ENCODE data around the gene PSMD4.

DNA sequence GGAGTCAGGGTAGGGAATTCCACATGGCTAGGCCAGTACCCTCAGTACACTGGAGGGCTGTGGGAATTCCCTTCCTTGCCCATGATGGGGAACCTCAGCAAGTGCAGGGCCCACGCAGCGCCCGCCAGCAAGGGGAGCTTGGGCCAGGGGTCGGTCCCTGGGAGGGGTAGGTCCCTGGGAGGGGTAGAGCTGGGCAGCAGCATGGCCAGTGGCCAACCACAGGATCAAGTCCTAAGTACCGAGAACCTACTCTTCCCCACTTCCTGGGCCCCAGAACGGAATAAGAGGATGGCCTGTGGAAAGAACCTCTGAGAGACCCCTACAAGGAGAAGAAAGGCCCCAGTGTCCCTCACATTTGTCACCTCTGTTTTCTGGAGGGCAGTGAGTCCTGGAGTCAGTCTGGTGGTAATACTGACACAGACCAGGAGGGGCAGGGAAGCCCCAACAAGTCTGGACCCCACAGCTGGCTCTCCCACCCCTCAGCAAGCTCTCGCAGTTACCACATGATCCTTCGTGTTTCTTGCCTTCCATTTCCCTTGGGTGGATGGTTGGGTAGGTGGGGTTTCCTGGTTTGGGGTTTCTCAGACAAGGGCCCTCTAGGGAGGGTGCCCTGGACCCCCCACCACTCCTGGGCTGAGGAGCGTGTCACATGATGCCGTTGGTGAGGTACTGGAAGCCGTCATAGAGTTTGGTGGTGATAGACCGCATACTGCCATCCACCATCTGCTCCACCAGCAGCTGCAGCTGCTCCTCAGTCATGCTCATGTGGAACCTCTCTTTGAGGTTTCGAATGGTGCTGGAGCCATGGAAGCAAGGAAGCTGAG lies 37.9 kb downstream of the PSMD4 start:
- TF ChIP-seq YY1 (IDR thresholded peaks at IDR 0.05; ENCODE audit: insufficient read depth, insufficient read length), result no peak
- no peak for TF ChIP-seq ZNF274 (IDR thresholded peaks at IDR 0.05; ENCODE audit: low read depth, low read length)

Data from NT2/D1 (cell line).